ENCODE measurements around the gene C5orf15.

DNA sequence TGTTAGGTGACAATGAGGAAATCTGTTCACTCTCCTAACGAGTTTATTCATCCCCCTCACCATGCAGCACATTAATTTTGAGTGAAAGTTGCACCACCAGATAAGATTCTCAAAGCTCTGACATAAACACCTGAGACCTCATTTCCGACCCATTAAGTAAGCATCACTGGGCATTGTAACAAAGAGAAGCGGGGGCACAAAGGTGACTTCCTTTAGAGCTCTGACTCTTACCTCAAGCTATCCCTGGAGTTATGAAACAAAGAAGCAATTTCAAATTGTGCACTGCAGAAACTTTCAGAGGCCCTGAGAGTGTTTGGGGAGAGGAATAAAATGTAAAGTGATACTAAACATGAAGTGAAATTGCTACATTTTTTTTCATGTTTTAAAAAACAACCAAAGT is 29.5 kb downstream of the C5orf15 start:
- TF ChIP-seq, protein P1, sequence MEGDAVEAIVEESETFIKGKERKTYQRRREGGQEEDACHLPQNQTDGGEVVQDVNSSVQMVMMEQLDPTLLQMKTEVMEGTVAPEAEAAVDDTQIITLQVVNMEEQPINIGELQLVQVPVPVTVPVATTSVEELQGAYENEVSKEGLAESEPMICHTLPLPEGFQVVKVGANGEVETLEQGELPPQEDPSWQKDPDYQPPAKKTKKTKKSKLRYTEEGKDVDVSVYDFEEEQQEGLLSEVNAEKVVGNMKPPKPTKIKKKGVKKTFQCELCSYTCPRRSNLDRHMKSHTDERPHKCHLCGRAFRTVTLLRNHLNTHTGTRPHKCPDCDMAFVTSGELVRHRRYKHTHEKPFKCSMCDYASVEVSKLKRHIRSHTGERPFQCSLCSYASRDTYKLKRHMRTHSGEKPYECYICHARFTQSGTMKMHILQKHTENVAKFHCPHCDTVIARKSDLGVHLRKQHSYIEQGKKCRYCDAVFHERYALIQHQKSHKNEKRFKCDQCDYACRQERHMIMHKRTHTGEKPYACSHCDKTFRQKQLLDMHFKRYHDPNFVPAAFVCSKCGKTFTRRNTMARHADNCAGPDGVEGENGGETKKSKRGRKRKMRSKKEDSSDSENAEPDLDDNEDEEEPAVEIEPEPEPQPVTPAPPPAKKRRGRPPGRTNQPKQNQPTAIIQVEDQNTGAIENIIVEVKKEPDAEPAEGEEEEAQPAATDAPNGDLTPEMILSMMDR (IDR thresholded peaks at IDR 0.05; ENCODE audit: borderline replicate concordance, extremely low read depth, low read length, poor library complexity, severe bottlenecking), result no peak
- TF ChIP-seq EZH2 (IDR thresholded peaks at IDR 0.05; ENCODE audit: borderline replicate concordance, low read depth, low read length, severe bottlenecking), result no peak
